Raji (cell line): Measurements from ENCODE around the gene BAD.

Experiments
- POLR2A ChIP-seq: IDR thresholded peaks from 2 replicates; pipeline ENCODE4 v1.6.1; 2011; ENCODE audit warnings: low read depth, low read length, control low read depth; ENCODE audit not compliant: insufficient read depth

BAD gene

DNA sequence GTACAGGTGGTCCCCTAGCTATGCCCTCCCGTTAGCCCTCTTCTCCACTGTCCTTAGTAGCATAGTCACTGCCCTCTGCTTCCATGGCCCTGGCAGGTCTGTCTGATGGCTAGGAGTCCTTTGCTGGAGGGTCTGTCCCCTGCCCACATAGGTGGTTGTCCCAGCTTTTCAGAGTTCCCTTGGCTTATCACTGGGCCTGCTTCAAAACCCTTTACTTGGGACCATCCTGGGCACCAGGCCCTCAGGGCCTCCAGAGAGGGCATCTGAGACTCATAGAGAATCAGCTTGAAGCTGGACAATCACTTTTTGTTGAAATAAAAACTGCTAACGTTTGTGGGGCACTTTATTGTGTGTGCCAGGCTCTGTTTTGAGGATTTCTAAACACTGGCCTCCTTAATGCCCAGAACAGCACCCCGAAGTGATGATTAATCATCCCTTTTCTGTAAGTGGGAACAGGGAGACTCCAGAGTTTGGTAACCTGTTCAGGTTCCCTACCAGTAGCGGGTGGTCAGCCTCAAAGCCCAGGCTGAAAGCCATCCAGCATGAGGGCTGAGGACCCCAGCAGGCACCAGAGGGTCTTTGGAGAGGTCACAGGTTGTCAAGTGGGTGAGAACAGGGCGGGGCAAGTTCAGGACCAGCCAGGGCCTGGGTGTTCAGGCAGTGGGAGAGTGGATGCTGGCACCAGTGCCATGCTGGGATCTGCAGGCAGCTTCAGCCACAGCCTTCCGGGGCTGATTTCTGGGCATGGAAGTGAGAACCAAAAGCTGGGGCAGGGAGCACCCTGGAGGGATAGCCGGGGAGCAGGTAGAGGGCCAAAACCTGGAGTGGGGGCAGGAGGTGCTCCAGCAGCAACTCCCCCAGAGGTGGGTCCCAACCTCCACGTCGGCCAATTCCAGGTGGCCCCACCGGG lies 6.1 kb upstream of the BAD start:
- TF ChIP-seq POLR2A: no peak

DNA sequence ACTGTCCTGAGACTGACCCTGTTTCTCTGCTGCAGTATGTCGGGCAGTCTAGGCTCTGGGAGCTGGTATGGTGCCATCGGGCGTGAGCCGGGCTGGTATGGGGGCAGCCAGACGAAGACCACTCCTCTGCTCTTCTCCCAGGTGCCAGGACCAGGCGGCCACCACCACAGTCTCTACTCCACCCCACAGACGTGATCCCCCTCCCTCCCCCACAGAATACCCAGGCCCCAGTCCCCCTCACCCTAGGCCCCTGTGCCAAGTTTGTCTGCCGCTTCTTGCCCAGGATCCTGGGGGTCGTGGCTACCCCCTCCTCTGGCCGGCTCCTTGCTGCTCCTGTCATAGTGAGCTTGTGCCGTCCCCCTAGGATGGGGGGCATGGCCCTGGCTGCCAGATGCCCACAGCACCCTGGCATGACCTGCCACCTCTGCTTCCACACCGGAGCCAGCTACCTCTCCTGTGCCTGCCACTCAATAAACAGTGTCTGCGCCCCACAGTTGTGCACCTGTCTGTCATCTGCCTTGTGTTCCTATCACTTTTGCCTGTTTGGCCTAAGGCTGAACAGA lies 4.6 kb upstream of the BAD start:
- no peak for TF ChIP-seq POLR2A

DNA sequence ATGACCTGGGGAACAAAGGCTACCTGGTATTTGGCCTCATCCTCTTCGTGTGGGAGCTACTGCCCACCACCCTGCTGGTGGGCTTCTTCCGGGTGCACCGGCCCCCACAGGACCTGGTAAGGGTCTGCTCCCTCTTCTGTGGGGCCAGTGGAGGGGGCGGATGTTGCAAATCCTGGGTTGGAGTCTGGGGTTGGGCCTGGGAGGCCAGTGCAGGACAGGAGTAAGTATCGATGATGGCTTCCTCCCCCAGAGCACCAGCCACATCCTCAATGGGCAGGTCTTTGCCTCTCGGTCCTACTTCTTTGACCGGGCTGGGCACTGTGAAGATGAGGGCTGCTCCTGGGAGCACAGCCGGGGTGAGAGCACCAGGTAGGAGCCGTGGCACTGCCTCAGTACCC lies 3.9 kb upstream of the BAD start:
- no peak for TF ChIP-seq POLR2A

DNA sequence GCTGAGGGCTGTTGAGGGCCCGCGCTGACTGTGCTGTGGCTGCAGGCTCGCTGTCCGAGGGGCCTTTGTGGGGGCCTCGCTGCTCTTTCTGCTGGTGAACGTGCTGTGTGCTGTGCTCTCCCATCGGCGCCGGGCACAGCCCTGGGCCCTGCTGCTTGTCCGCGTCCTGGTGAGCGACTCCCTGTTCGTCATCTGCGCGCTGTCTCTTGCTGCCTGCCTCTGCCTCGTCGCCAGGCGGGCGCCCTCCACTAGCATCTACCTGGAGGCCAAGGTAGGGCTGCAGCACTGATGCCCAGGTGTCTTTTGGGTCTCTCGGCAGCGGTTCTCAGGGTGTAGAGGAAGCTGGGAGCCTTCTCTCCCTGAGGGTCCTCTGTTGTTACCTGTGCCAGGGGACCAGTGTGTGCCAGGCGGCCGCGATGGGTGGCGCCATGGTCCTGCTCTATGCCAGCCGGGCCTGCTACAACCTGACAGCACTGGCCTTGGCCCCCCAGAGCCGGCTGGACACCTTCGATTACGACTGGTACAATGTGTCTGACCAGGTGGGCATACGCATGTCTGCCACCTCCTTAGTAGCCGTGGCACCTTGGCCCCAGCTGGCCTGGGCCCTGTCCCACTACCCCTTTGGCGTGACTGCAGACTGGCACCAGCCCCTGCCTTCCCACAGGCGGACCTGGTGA lies 3.3 kb upstream of the BAD start:
- TF ChIP-seq POLR2A: no peak

DNA sequence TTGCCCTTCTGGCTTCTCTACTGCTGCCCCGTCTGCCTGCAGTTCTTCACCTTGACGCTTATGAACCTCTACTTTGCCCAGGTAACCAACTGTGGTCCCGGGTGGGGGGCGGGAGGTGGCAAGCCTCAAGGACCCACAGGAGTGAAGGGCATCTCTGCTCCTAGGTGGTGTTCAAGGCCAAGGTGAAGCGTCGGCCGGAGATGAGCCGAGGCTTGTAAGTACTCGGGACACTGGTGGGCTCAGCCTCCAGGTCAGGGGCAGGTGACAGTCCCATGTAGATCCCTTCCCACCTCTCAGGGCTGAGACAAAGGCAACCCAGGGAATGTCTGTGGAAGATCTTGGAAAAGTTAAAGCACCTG lies 2.3 kb upstream of the BAD start:
- TF ChIP-seq POLR2A: no peak

DNA sequence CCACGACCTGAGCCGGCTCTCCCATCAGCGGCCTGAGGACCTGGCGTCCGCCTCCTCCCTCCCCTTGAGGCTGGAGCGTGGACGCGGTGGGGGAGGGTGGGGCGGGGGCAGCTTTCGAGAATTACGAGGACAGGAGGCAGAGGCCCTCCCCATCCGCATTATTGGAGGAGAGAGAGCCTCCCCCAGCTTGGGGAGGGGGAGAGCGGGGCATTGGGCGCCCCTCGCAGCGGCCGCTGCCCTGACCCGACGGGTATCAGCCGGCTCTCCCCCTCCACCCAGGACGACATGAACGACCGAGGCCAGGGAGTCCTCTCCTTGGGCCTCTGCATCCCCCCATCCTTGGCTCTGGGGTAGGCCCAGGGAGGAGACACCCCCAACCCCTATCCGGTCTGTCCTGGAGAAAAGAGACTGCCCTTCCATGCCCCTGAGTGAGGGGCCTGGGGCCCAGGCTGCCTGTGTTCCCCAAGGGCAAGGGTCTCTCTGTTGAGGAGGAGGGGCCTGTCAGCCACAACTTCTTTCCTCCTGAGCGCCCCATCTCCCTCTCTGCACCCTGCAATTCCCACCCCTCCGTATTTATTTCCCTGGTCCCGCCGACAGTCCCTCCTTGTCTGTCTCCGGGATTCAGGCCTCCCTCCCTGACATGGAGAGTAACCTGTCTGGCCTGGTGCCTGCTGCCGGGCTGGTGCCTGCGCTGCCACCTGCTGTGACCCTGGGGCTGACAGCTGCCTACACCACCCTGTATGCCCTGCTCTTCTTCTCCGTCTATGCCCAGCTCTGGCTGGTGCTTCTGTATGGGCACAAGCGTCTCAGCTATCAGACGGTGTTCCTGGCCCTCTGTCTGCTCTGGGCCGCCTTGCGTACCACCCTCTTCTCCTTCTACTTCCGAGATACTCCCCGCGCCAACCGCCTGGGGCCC lies 1.7 kb upstream of the BAD start:
- peak; percentile 45 for TF ChIP-seq POLR2A

DNA sequence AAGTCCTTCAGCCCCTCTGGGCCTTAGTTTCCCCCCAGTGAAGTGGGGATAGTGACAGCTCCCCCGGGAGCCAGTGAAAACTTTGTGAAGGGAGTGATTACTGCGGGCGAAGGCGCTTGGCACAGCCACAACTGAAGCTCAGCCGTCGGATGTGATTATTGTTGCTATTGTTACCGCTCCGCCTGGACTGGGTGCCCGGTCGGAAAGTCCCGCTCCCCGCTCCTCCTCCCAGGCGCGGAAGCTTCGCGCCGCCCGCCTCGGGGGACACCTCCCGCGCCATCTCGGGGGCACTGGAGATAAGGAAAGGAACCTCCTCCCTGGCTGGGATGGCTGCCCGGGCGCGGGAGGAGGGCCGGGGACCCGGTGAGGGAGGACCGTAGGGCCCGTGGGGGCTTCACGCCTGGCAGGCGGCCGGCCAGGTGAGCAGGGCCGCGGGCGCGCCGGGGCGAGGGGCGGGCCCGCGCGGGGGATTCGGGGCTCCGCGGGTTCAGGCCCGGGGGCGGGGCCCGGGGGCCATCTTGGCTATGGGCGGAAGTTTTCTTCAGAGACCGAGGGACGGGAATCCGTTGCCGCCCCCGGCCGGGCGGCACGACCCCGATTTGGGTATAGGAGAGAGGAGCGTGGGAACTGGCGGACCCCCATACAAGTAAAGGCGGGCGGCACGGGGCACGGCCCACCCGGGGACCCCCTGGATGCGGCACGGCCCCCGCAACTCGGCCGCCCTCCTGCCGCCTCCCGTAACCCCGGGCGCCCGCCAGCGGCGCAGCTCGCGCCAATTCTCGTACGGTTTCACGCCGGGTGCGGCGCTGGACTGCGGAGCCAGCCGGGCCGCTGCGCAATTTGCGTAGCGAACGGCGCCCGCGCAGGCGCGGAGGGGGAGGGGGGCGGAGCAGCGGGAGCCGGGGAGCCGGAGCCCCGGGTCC lies 758 bp upstream of the BAD start, which contains the start of gene GPR137:
TSS of gene GPR137 (plus strand) at position 887 of the 923 bp plus-strand sequence. CDS start 677 bp downstream, outside the sequence.
- no peak; the same call in 1 of the 2 replicates for TF ChIP-seq POLR2A

DNA sequence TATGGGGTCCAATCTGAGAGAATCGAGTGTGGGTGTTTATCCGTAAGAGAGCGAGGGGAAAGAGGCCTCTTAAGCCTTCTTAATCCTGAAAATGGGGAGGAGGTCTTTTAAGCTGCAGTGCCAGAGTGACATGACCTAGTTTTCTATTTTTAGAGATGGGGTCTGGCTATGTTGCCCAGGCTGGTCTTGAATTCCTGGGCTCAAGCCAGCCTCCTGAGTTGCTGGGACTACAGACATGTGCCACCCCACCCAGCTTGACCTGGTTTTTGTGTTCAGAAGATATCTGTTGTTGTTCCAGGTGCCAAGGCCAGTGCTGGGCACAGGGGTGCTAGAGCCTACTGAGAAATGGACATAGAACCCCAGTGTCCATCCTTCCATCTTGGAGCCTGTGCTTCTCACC lies 1.4 kb downstream of the BAD start:
- TF ChIP-seq POLR2A: no peak

DNA sequence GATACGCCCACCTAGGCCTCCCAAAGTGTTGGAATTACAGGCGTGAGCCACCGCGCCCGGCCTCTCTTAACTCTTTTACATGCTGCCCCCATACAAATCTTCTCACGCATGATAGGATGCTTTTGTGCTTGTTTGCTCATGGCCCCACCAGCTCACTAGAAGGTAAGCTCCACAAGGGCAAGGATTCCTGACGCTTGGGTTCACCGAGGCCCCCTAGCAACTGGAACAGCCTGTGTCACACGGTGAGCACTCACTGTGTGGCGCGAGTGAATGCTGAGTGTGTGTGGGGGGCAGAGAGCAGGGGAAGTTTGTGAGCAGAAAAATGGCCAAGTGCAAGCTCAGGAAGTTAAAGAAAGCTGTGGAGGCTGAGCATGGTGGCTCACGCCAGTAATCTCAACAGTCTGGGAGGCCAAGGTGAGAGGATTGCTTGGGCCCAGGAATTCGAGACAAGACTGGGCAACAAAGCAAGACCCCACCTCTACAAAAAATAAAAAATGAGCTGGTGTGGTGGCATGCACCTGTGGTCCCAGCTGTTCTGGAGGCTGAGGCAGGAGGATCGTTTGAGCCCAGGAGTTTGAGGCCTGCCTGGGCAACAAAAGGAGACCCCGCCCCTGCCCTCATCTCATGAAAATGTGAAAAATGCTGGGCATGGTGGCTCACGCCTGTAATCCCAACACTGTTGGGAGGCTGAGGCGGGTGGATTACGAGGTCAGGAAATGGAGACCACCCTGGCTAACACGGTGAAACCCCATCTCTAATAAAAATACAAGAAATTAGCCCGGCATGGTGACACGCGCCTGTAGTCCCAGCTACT lies 2.3 kb downstream of the BAD start:
- no peak for TF ChIP-seq POLR2A

DNA sequence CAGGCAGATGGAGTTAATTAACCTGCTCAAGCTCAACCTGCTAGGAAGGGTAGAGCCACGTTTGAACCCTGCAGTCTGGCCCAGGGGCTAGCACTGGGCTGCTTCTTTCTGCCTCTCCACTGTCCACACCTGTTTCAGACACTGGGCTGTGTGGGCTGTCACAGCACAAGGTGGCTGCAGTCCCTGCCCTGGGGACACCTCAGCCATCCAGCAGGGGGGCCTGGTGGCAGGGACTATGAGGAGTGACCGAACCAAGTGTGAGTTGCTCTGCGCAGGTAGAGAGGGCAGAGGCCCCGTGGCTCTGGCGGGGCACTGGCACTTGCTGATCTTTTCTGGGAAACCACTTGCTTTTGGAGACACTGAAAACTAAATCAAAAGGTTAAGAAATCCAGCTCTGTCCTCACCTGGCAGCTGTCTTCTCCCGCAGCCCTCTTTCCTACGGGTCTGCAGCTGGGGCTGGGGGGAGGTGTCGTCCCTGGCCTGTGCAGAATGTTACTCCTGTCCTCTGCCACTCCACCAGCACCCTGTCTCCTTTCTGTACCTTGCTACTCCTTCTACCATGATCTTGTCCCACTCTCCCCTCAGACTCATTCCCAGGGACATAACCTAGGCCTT lies 5.8 kb downstream of the BAD start:
- no peak for TF ChIP-seq POLR2A

DNA sequence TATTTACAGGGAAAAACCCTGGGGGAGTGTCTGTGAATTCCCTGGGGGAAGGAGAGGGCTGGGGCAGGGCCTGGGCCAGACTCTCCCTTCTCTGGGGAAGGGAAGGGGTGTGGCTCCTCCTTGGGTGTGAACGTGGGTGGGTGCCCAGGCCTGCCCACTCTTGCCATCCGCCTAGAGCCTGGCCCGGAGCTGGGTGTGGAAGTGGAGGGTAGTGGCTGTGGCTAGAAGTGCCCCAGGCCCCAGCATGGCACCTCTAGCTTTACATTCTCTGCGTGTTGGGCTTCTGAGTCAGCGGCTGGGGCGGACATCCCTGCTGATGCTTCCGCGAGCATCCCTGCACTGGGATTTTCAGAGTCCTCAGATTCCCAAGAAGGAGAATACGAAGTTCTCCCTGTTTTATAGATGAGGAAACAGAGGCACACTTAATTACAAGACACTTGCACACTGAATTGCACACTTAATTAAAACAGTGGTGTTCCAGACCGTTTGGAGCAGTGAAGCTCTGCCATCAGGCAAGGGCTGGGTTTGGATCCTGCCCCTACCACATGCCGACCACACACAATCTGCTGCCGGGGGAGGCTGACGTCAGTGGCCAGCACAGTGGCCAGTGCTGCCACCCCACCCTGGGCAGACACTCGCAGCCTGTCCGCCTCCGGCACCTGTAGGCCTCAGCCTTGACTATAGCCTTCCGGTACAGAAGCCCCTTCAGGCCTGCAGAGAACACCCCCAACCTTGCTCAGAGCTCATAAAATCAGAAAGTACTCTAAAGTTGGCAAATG lies 7.6 kb downstream of the BAD start:
- TF ChIP-seq POLR2A: no peak

DNA sequence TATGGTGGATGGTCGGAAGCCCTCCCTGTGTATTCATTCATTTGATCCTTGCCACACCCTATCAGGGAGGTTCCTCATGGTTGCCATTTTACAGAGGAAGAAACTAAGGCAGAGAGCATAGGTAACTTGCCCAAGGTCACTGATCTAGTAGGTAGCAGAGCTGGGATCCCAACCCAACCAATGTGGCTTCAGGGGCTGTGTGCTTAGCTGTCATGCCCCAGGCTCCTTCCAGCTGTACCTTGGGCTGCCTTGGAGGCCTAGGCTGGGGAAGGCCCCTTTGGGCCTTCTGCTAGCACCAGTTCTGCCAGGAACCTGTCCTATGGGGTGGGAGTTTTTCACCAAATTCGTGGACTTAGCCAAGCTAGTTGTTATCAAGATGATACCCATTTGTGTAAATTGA lies 8.6 kb downstream of the BAD start:
- no peak for TF ChIP-seq POLR2A
